ENCODE measurements around the gene VEZF1. TPM values are rescaled to one million over a fixed set of nuclear protein-coding genes. Genes with fewer than 3 reads are reported as not detected.
A peak's percentile ranks its signal among the peaks of the same experiment; 100 is the strongest.

VEZF1 gene
- total and polyA plus RNA-seq, 2 donors (not counting 1 experiment from before 2014, with no cell fraction given): 43.9 to 51.2 TPM

DNA sequence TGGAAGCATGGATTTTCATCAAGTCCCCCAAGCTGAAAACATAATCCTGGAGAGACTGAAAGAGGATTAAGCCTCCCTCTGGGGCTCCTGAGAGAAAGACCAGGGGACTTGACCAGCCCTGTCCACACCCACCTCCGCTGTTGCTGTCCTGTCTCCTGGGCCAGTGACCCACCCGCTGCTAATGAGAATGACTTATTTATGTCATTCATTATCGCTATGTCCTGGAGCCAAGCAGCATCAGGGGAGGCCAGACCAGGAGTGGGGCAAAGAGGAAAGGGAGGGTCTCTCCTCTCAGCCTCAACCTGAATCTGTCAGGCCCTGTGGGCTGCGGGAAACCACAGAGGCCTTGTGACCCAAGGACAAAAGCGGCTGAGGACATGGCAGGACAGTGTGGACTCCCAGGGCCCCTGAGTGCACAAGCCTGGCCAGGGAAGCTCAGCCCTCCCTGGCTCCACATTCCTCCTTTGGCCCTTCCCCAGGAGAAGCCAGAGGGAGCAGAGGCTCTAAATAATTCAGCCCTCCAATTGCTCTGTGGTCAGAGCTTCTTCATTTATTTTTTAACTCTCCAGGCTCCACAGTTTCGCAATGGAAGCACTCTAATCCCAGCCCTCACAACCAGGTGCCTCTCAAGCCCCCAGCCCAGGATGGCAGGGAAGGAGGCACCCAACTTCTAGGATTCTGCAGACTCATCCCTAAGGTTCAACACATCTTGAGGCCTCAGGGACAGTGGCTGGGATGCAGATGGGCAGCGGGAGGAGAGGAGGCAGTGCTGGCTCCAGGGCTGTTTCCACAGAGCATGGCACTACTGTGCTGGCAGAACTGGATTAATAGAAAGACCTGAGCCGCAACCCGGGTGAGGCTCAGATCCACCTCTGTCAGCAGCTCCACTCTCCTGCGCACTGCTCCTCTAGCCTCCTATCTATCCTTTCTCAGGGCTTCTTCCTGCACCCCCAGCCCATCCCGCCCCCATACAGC lies 51.9 kb downstream of the VEZF1 start:
- Histone ChIP-seq H3K27me3 (ENCODE audit: control insufficient read depth, insufficient read depth, low read length) (no peaks in the 10 kb centered on the region), H3K4me2 (ENCODE audit: extremely low read depth, insufficient read depth, low read length) (peak overlapping the region; percentile 69), H3K9me3 (ENCODE audit: control insufficient read depth, insufficient read depth, low read depth, low read length) (no peaks in the 10 kb centered on the region), H3K79me2 (ENCODE audit: control insufficient read depth, insufficient read depth, low read length) (peaks cover 52% of the 10 kb centered on the region), H3K4me3 (replicated peaks in 1 of 4; ENCODE audit: control extremely low read depth in 1 of 4, insufficient read depth in 1 of 4, low read depth in 3 of 4, low read length in 4 of 4) (peak overlapping the region in 1 of 4 experiments; percentile 22), H3K36me3 (ENCODE audit: control insufficient read depth, insufficient read depth, low read length) (peaks cover 2% of the 10 kb centered on the region), H3K4me1 (ENCODE audit: control insufficient read depth, extremely low read depth, insufficient read depth, low read length) (peaks cover 29% of the 10 kb centered on the region), H4K20me1 (ENCODE audit: control insufficient read depth, extremely low read depth, insufficient read depth, low read length) (no peaks in the 10 kb centered on the region), H3K27ac (ENCODE audit: insufficient read depth, low read length) (peak overlapping the region; percentile 98), H3K9ac (ENCODE audit: insufficient read depth, low read length) (peak overlapping the region; percentile 72), H2AFZ (ENCODE audit: low read length) (no peak overlapping the region)
- TF ChIP-seq, protein P1, sequence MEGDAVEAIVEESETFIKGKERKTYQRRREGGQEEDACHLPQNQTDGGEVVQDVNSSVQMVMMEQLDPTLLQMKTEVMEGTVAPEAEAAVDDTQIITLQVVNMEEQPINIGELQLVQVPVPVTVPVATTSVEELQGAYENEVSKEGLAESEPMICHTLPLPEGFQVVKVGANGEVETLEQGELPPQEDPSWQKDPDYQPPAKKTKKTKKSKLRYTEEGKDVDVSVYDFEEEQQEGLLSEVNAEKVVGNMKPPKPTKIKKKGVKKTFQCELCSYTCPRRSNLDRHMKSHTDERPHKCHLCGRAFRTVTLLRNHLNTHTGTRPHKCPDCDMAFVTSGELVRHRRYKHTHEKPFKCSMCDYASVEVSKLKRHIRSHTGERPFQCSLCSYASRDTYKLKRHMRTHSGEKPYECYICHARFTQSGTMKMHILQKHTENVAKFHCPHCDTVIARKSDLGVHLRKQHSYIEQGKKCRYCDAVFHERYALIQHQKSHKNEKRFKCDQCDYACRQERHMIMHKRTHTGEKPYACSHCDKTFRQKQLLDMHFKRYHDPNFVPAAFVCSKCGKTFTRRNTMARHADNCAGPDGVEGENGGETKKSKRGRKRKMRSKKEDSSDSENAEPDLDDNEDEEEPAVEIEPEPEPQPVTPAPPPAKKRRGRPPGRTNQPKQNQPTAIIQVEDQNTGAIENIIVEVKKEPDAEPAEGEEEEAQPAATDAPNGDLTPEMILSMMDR (conservative IDR thresholded peaks at IDR 0.05 in 1 of 2, IDR thresholded peaks at IDR 0.05 in 1 of 2; ENCODE audit: low read depth in 1 of 2, low read length in 2 of 2): no peak
- TF ChIP-seq EZH2 (IDR thresholded peaks at IDR 0.05; ENCODE audit: low read length, missing control alignments): no peak
- DNase-seq (ENCODE audit: low read depth in 2 of 2): peak; percentile 61 to 68

DNA sequence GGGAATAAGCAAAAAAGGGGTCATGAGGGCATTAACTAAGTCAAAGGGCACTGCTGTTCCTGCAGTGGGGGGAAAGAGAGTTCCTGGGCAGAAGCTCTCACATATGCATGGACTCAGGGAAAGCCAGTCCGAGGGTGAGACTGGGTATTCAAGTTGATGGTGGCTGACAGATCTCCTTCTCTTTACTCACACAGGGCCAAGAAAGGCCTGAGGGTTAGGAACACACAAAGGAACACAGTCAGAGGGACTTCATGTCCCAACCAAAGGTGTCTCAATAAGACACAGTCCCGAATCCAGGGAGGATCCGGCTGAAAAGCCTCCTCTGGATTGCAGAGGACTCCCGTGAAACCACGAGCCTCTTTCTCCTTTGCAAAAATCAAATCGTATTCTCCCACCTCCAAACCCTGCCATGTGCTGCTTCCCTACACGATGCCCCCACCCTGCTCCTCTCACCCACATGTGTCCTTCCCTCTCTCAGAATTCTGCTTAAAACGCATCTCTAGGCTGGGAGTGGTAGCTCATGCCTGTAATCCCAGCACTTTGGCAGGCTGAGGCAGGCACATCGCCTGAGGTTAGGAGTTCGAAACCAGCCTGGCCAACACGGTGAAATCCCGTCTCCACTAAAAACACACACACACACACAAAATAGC lies 56.4 kb downstream of the VEZF1 start:
- Histone ChIP-seq H3K4me3 (replicated peaks in 1 of 4; ENCODE audit: control extremely low read depth in 1 of 4, insufficient read depth in 1 of 4, low read depth in 3 of 4, low read length in 4 of 4) (no peak overlapping the region), H3K27ac (ENCODE audit: insufficient read depth, low read length) (no peak overlapping the region), H3K27me3 (ENCODE audit: control insufficient read depth, insufficient read depth, low read length) (no peaks in the 10 kb centered on the region), H2AFZ (ENCODE audit: low read length) (no peak overlapping the region), H3K9me3 (ENCODE audit: control insufficient read depth, insufficient read depth, low read depth, low read length) (no peaks in the 10 kb centered on the region), H4K20me1 (ENCODE audit: control insufficient read depth, extremely low read depth, insufficient read depth, low read length) (no peaks in the 10 kb centered on the region), H3K36me3 (ENCODE audit: control insufficient read depth, insufficient read depth, low read length) (peaks cover 2% of the 10 kb centered on the region), H3K9ac (ENCODE audit: insufficient read depth, low read length) (no peak overlapping the region), H3K4me1 (ENCODE audit: control insufficient read depth, extremely low read depth, insufficient read depth, low read length) (peaks cover 20% of the 10 kb centered on the region), H3K79me2 (ENCODE audit: control insufficient read depth, insufficient read depth, low read length) (peaks cover 31% of the 10 kb centered on the region), H3K4me2 (ENCODE audit: extremely low read depth, insufficient read depth, low read length) (peak overlapping the region; percentile 3)
- no peak for TF ChIP-seq EZH2 (IDR thresholded peaks at IDR 0.05; ENCODE audit: low read length, missing control alignments)
- TF ChIP-seq, protein P1 (conservative IDR thresholded peaks at IDR 0.05 in 1 of 2, IDR thresholded peaks at IDR 0.05 in 1 of 2; ENCODE audit: low read depth in 1 of 2, low read length in 2 of 2): no peak
- DNase-seq (ENCODE audit: low read depth in 2 of 2): no peak

DNA sequence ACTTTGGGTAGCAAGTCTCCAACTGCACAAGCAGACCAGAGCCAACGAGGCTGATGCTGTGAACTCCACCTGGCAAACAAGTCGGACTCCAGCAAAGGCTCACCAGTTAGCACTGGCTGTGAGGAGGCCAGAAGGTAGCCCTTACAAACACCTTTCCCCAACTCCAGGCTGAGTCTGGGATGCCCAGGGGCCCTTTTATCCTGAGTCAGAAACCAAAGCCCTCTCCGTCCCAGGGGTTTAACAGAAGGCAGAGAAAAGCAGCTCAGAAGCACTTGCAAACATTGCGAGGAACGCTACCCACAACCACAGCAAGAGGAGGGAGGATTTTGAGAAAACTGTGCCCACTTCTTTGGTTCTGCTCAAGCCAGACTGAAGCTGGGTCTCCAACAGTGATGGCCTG lies 57.8 kb downstream of the VEZF1 start:
- Histone ChIP-seq H3K4me1 (ENCODE audit: control insufficient read depth, extremely low read depth, insufficient read depth, low read length) (peaks cover 6% of the 10 kb centered on the region), H2AFZ (ENCODE audit: low read length) (no peak overlapping the region), H3K27ac (ENCODE audit: insufficient read depth, low read length) (no peak overlapping the region), H3K79me2 (ENCODE audit: control insufficient read depth, insufficient read depth, low read length) (peaks cover 33% of the 10 kb centered on the region), H3K36me3 (ENCODE audit: control insufficient read depth, insufficient read depth, low read length) (peaks cover 2% of the 10 kb centered on the region), H3K9ac (ENCODE audit: insufficient read depth, low read length) (no peak overlapping the region), H3K9me3 (ENCODE audit: control insufficient read depth, insufficient read depth, low read depth, low read length) (no peaks in the 10 kb centered on the region), H3K4me3 (replicated peaks in 1 of 4; ENCODE audit: control extremely low read depth in 1 of 4, insufficient read depth in 1 of 4, low read depth in 3 of 4, low read length in 4 of 4) (no peak overlapping the region), H4K20me1 (ENCODE audit: control insufficient read depth, extremely low read depth, insufficient read depth, low read length) (no peaks in the 10 kb centered on the region), H3K4me2 (ENCODE audit: extremely low read depth, insufficient read depth, low read length) (no peak overlapping the region), H3K27me3 (ENCODE audit: control insufficient read depth, insufficient read depth, low read length) (no peaks in the 10 kb centered on the region)
- no peak for TF ChIP-seq EZH2 (IDR thresholded peaks at IDR 0.05; ENCODE audit: low read length, missing control alignments)
- TF ChIP-seq, protein P1 (conservative IDR thresholded peaks at IDR 0.05 in 1 of 2, IDR thresholded peaks at IDR 0.05 in 1 of 2; ENCODE audit: low read depth in 1 of 2, low read length in 2 of 2): no peak
- no peak for DNase-seq (ENCODE audit: low read depth in 2 of 2)
